ENCODE measurements around the gene EHHADH.

The EHHADH gene

GRCh38 chr3:185176750-185177359 is 77.0 kb downstream of the EHHADH start:
- no peak overlapping the region for H3K4me3 ChIP-seq (ENCODE audit: low read depth, low read length)
- peaks cover 7% of the 10 kb centered on the region for H3K4me1 ChIP-seq (ENCODE audit: control insufficient read depth, insufficient read depth, low read length)
- H3K9me3 ChIP-seq (ENCODE audit: control insufficient read depth, insufficient read depth, low read length): no peaks in the 10 kb centered on the region
- no peaks in the 10 kb centered on the region for H3K27me3 ChIP-seq (ENCODE audit: control insufficient read depth, insufficient read depth, low read length)
- H3K36me3 ChIP-seq (ENCODE audit: control insufficient read depth, insufficient read depth, low read length): no peaks in the 10 kb centered on the region
- H3K9ac ChIP-seq (ENCODE audit: low read depth, low read length): no peak overlapping the region

DNA sequence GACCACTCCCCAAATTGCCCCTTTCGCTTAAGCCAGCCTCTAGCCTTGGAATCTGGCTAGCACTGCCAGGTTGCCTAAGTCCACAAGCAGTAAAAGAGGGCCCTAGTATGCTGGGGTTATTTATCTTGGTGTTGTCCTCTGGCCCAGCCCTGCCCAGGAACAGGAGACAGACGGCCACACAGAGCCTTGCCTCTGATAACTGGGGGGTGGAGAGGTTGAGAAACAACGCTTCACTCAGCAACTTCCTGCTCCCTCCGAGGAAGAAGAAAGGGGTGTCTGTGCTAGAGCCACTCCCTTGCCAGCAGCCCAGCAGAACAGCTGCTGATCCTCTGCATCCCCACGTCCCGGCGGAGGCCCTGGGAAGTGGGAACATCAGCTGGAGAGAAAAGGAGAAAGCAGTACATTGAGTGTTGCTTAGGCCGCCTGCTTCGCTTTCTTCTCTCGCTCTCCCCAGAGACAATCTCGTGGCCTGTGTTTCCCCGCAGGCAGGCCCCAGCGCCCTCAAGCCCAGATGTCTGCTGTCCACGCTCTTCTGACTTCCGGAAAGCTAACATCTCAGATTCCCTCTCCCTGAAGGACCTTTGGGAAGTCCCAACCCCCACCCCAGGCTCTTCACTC is 78.4 kb downstream of the EHHADH start:
- Histone ChIP-seq H3K4me3 (ENCODE audit: low read depth, low read length) (no peak overlapping the region), H3K9ac (ENCODE audit: low read depth, low read length) (no peak overlapping the region), H3K36me3 (ENCODE audit: control insufficient read depth, insufficient read depth, low read length) (no peaks in the 10 kb centered on the region), H3K4me1 (ENCODE audit: control insufficient read depth, insufficient read depth, low read length) (peaks cover 7% of the 10 kb centered on the region), H3K9me3 (ENCODE audit: control insufficient read depth, insufficient read depth, low read length) (no peaks in the 10 kb centered on the region), H3K27me3 (ENCODE audit: control insufficient read depth, insufficient read depth, low read length) (no peaks in the 10 kb centered on the region)

DNA sequence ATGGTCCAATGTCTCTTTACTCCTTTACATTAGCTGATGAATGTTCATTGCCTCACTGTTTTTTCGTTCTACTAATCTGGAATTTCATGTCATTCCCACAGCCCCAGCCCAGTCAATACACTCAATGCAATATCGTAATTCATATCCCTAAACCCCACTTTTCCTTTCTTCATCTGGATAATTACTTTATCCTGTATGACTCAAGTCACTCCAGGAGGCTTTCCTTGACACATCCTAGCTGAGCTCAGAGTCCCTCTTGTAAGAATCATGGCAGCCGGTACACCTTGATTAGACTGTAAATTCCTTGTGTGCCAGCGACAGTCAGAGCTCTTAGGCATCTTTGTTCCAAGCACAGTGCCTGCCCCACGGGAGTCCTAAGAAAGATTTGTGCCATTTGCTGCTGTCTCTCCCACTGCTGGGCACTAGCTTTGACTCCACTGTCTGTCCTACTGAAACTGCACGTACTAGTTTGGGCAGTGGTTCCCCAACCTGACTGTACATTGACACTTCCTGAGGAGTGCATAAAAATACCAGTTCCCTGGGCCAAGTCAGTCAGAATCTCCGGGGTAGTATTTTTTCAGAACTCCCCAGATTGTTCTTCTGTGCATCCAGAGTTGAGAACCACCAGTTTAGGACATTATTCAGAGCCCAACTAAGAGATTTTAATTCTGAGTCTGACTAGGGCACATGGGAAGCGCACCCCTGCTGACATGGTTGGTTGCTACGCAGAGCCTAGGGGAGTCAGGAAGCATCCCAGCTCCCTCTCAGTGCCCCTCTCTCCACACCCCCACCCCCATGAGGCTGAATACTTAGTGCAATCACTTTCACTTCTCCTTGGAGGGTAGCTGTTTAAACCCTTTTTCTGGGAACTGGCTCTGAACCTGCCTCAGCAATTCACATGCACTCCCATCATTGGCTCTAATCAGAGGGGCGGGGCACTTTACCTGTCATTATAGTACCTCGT is 81.5 kb downstream of the EHHADH start:
- Histone ChIP-seq H3K4me1 (ENCODE audit: control insufficient read depth, insufficient read depth, low read length) (peaks cover 7% of the 10 kb centered on the region), H3K9ac (ENCODE audit: low read depth, low read length) (no peak overlapping the region), H3K9me3 (ENCODE audit: control insufficient read depth, insufficient read depth, low read length) (no peaks in the 10 kb centered on the region), H3K27me3 (ENCODE audit: control insufficient read depth, insufficient read depth, low read length) (no peaks in the 10 kb centered on the region), H3K36me3 (ENCODE audit: control insufficient read depth, insufficient read depth, low read length) (no peaks in the 10 kb centered on the region), H3K4me3 (ENCODE audit: low read depth, low read length) (no peak overlapping the region)

DNA sequence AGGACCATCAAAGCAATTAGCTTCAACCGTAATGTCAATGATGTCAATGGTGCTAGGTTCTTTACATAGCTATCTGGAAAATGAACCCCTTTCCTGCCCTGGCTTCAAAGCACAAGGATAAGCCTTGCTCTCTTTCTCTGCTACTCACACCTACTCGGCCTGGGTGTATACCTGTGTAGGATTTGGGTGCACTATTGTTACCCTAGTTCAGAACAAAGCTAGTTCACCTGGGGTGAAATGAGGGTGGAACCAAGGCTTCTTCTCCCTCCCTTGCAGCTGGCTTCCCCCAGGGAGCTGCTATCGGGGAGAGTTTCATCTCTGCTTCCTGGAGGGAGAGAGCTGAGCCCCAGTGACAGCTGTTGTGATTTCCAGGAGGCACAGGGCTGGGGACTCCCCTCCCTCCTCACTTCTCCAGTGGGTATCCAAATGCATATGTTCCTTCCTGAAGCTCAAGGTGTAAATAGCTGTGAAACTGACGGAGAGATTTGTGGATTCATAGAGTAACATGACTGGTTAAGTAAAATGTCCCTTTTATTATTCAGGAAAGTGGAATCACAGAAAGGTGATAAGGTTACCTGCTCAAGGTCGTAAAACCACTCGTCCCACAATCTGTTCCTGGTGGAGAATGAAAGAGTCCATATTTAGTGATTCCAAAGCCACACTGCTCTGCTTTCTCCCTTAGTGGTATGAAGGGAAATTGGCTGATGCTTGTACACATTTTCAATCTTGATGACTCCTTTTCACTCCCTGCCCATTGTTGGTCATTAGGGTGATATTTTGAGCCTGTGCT is 89.2 kb downstream of the EHHADH start:
- Histone ChIP-seq H3K9ac (ENCODE audit: low read depth, low read length) (no peak overlapping the region), H3K4me3 (ENCODE audit: low read depth, low read length) (no peak overlapping the region), H3K27me3 (ENCODE audit: control insufficient read depth, insufficient read depth, low read length) (no peaks in the 10 kb centered on the region), H3K4me1 (ENCODE audit: control insufficient read depth, insufficient read depth, low read length) (peaks cover 3% of the 10 kb centered on the region), H3K36me3 (ENCODE audit: control insufficient read depth, insufficient read depth, low read length) (no peaks in the 10 kb centered on the region), H3K9me3 (ENCODE audit: control insufficient read depth, insufficient read depth, low read length) (no peaks in the 10 kb centered on the region)

DNA sequence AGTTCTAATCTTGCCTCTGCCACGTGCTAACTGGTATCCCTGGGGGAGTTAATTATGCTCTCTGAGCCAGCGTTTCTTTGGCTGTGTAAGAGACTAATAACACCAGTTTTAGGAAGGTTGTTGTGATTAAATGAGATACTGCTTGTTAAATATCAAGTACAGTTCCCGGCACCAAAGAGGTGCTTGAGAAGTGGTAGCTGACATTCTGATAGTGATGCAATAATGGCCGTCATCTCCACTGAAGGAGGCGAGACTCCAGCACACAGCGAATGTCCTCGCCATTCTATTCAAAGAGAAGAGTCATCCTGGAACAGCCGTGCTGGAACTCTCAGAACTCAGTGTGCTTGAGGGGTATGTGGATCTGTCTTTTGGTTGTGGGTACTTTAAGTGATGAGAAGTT is 91.2 kb downstream of the EHHADH start:
- Histone ChIP-seq H3K4me3 (ENCODE audit: low read depth, low read length) (no peak overlapping the region), H3K4me1 (ENCODE audit: control insufficient read depth, insufficient read depth, low read length) (peaks cover 3% of the 10 kb centered on the region), H3K9me3 (ENCODE audit: control insufficient read depth, insufficient read depth, low read length) (no peaks in the 10 kb centered on the region)

GRCh38 chr3:185161761-185162160 is 92.1 kb downstream of the EHHADH start:
- H3K9me3 ChIP-seq (ENCODE audit: control insufficient read depth, insufficient read depth, low read length): no peaks in the 10 kb centered on the region
- peaks cover 3% of the 10 kb centered on the region for H3K4me1 ChIP-seq (ENCODE audit: control insufficient read depth, insufficient read depth, low read length)
- no peak overlapping the region for H3K9ac ChIP-seq (ENCODE audit: low read depth, low read length)
- H3K36me3 ChIP-seq (ENCODE audit: control insufficient read depth, insufficient read depth, low read length): no peaks in the 10 kb centered on the region
- H3K4me3 ChIP-seq (ENCODE audit: low read depth, low read length): no peak overlapping the region
- H3K27me3 ChIP-seq (ENCODE audit: control insufficient read depth, insufficient read depth, low read length): no peaks in the 10 kb centered on the region

More for the DNA sequence above, 91.2 kb downstream of the EHHADH start:
- H3K9ac ChIP-seq (ENCODE audit: low read depth, low read length): no peak overlapping the region
- H3K36me3 ChIP-seq (ENCODE audit: control insufficient read depth, insufficient read depth, low read length): no peaks in the 10 kb centered on the region
- H3K27me3 ChIP-seq (ENCODE audit: control insufficient read depth, insufficient read depth, low read length): no peaks in the 10 kb centered on the region

DNA sequence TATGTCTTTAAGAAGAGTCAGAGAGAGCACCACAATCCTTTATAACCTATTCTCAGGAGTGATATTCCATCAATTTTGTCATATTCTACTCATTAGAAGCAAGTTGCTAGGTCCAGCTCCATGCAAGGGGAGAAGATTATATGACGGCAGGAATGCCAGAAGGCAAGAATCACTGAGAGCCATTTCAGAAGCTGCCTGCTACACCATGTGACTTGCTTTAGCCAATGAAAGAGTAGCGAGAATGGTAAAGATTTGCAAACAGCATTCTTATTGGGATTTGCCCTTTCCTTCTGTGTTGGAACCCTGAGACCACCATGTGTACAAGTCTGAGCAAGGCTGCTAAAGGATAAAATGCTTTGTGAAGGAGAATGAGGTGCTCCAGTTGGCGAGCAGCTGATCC is 96.5 kb downstream of the EHHADH start:
- H3K9me3 ChIP-seq (ENCODE audit: control insufficient read depth, insufficient read depth, low read length): no peaks in the 10 kb centered on the region
- peaks cover 5% of the 10 kb centered on the region for H3K4me1 ChIP-seq (ENCODE audit: control insufficient read depth, insufficient read depth, low read length)
- no peak overlapping the region for H3K4me3 ChIP-seq (ENCODE audit: low read depth, low read length)
- peaks cover 11% of the 10 kb centered on the region for H3K27me3 ChIP-seq (ENCODE audit: control insufficient read depth, insufficient read depth, low read length)
- no peak overlapping the region for H3K9ac ChIP-seq (ENCODE audit: low read depth, low read length)
- H3K36me3 ChIP-seq (ENCODE audit: control insufficient read depth, insufficient read depth, low read length): no peaks in the 10 kb centered on the region

- no peak overlapping the region for H3K9ac ChIP-seq (ENCODE audit: low read depth, low read length)
- H3K4me1 ChIP-seq (ENCODE audit: control insufficient read depth, insufficient read depth, low read length): peaks cover 5% of the 10 kb centered on the region
- peaks cover 28% of the 10 kb centered on the region for H3K27me3 ChIP-seq (ENCODE audit: control insufficient read depth, insufficient read depth, low read length)
- no peak overlapping the region for H3K4me3 ChIP-seq (ENCODE audit: low read depth, low read length)
- no peaks in the 10 kb centered on the region for H3K36me3 ChIP-seq (ENCODE audit: control insufficient read depth, insufficient read depth, low read length)
- no peaks in the 10 kb centered on the region for H3K9me3 ChIP-seq (ENCODE audit: control insufficient read depth, insufficient read depth, low read length)
These were observed 98.2 kb downstream of the EHHADH start for GRCh38 chr3:185155678-185156077.

DNA sequence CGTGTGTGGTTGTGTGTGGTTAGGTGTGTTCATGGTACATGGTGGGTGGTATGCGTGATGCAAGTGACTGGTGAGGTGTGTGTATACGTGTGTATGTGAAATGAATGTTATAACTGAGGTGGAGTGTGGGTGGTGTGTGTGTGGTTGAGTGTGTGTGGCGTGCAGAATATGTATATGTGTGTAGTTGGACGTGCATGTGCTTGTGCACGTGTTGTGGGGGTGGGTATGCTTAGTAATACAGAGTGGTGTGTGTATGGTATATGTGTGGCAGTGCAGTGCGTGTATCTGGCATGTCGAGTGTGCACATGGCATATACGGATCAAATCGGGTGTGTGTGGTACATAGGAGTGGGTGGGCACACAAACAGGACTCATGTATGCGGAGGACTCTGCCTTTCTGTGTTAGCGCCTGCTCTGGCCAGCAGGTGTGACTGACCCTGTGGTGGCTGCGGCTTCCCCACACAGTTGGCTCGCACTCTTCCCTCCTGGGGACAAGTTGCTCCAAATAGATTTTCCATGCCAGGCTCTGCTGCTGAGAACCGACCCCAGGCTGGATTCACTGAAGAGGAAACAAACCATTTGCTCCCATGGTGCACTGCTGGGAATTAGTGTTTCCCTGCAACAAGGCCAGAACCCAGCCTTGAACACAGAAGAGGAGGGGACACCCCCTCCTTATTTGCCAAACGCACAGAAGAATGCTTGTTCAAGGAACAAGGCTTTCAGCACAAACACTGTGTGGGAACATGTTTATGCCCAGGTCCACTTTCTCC is 99.8 kb downstream of the EHHADH start:
- Histone ChIP-seq H3K36me3 (ENCODE audit: control insufficient read depth, insufficient read depth, low read length) (no peaks in the 10 kb centered on the region), H3K9ac (ENCODE audit: low read depth, low read length) (no peak overlapping the region), H3K27me3 (ENCODE audit: control insufficient read depth, insufficient read depth, low read length) (peaks cover 39% of the 10 kb centered on the region), H3K4me3 (ENCODE audit: low read depth, low read length) (peak overlapping the region; percentile 16), H3K4me1 (ENCODE audit: control insufficient read depth, insufficient read depth, low read length) (peaks cover 5% of the 10 kb centered on the region), H3K9me3 (ENCODE audit: control insufficient read depth, insufficient read depth, low read length) (no peaks in the 10 kb centered on the region)

DNA sequence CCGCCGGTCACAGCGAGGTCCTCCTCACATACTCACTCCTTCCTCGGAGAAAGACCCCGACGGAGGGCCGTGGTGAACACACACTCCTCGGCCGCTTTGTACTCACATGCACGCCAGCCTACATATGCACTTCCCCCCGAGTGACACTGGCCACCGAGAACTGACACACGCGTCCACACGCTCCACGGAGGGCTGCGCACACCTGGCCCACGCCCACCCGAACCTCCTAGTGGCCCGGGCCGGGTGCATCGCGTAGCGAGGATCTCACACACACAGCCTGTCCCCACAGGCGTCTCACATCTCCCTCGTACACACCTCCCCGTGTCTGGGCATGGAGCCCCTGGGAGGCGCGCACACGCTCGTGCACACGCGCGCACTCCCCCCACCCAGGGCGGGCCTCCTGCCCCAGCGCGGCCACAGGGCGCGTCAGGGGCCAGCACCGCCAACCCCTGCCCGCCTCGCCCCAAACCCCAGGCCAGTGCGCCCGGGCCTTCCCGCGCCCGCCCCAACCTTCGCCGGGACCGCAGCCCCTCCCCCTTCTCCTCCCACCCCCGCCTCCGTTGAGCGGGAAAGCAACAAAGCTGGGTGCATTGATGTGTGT is 100.6 kb downstream of the EHHADH start:
- H3K36me3 ChIP-seq (ENCODE audit: control insufficient read depth, insufficient read depth, low read length): no peaks in the 10 kb centered on the region
- peaks cover 39% of the 10 kb centered on the region for H3K27me3 ChIP-seq (ENCODE audit: control insufficient read depth, insufficient read depth, low read length)
- H3K4me1 ChIP-seq (ENCODE audit: control insufficient read depth, insufficient read depth, low read length): peaks cover 5% of the 10 kb centered on the region
- peak overlapping the region; percentile 80 for H3K4me3 ChIP-seq (ENCODE audit: low read depth, low read length)
- H3K9ac ChIP-seq (ENCODE audit: low read depth, low read length): peak overlapping the region; percentile 50
- no peaks in the 10 kb centered on the region for H3K9me3 ChIP-seq (ENCODE audit: control insufficient read depth, insufficient read depth, low read length)
